HG03045 (cell line): ENCODE measurements around the gene SNRPA1.
"Not testable (repeated sequence)": the region's sequence is repeated elsewhere in the genome, so short reads cannot be mapped to it uniquely, and the experiment has no call there.

Experiments used
- ATAC-seq: cut with Tn5 transposase; IDR thresholded peaks from one replicate; pipeline ENCODE4 v1.9.1; 2021; ENCODE audit warnings: mild to moderate bottlenecking, moderate library complexity; ENCODE audit not compliant: unreplicated experiment

Gene SNRPA1

GRCh38 chr15:101296418-101297405 is 1.7 kb upstream of the SNRPA1 start:
- ATAC-seq: no peak

DNA sequence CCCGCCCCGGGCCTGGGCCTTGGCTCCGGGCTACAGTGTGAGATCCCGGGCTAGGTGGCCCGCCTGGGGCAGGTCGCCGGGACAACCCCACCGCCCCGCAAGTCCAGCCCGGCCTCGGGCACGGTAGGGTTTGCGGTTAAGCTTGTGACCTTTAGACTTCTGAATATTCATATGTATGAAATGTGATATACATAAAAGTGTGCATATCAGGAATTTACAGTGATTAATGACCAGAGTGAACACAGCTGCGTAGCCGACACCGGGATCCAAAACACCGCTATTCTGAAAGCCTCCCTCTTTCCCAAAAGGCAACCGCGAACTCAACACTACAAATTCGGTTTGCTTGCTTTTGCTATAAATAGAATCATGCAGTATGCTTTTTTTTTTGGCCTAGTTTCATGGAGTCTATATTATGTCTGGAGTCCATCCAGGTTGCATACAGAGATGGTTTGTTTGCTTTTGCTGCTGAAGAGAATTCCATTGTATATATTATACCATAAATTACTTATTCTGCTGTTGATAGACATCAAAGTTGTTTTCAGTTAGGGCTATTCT is 636 bp upstream of the SNRPA1 start:
- ATAC-seq: no peak

- ATAC-seq: no peak
These were observed 1.9 kb downstream of the SNRPA1 start for GRCh38 chr15:101293122-101293521.

DNA sequence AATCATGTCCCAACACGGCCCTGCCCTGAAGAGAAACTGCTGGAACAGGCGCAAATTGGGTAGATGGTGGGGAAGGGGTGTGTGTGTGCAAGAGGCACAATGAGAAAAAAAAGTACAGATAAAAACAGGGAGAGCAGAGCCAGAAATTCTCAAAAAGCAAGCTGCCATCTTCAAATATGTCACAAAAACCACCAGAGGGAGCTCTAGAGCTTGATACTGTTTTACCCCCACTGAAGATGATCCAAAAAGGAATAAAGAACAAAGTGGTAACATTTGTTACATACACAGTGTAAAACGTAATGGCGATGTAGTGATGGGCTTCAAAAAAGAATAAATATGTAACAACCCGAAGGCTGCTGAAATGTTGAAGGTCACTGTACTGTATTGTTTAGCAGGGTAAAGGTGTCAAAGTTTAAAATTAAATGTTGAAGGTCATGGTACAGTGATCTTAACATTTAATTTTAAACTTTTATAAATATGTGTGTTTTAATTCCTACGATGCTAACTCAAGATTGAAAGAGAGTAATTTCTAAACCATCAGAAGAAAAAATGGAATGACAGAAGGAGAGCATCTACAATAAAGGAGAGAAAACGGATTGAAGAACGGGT is 6.0 kb downstream of the SNRPA1 start:
- no peak for ATAC-seq

- ATAC-seq: not testable (repeated sequence)
These were observed 7.7 kb downstream of the SNRPA1 start for GRCh38 chr15:101287342-101287741.

DNA sequence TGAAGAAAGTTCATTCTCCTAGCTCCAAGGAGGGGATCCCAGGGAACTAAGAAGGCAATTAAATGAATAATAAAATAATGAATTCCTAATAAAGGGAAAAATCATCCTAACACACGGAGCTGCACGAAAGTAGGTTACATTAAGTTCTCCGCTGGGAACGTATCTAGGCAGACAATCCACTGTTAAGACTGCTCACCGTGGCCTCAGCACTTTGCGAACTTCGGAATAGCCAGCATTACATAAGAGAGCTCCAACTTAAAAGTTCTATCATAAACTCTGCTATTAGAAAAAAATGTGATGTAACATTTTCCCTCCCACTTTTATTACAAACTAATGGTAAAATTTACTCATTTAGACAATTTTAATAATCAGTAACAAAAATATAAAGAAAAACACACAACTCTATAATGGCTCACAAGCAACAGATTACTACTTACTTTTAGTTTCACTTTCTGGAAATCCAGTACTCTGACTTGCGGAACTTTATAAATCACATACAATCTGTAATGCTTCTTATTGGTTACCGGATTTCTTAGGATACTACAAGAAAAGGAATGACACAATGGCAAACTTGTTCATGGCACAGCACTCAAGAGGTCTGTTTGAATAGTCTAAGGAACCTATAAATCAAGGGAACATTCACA is 8.5 kb downstream of the SNRPA1 start:
- ATAC-seq: no peak

DNA sequence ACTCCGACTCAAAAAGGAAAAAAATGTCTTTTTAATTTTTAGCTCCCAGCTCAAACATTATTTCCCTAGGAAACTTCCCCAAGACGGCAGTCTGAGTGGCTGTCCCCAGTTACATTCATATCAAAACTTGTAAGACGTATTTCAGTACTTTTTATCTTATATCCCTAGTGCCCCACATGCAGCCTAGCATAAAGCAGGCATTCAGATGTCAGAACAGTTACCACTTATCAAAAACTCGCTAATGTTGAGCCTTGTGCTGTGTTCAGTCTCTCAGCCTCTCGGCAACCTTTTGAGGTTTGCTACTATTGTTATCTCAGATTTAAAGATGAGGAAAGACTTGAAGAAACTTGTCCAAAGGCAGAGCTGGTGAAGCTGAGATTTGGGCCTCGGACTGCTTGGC is 11.1 kb downstream of the SNRPA1 start:
- no peak for ATAC-seq

DNA sequence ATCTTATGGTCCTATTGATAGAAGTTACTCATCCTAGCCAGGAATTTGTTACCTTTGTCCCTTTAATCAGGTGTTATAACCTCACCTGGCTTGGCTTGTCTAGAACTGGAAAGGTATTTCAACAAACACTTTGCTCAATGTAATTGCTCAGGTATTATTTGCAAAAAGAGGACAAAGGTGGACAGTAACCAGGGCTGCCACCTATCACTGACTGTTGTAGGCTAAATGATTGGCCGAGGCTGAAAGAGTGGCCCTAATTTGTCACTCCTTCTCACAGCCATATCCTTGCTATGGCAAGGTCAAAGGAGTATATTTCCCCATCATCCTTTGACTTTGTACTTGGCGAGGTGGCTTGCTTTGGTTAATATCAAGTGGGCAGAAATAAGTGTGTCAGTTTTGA is 15.0 kb downstream of the SNRPA1 start:
- no peak for ATAC-seq

GRCh38 chr15:101277943-101278564 is 17.0 kb downstream of the SNRPA1 start:
- no peak for ATAC-seq

DNA sequence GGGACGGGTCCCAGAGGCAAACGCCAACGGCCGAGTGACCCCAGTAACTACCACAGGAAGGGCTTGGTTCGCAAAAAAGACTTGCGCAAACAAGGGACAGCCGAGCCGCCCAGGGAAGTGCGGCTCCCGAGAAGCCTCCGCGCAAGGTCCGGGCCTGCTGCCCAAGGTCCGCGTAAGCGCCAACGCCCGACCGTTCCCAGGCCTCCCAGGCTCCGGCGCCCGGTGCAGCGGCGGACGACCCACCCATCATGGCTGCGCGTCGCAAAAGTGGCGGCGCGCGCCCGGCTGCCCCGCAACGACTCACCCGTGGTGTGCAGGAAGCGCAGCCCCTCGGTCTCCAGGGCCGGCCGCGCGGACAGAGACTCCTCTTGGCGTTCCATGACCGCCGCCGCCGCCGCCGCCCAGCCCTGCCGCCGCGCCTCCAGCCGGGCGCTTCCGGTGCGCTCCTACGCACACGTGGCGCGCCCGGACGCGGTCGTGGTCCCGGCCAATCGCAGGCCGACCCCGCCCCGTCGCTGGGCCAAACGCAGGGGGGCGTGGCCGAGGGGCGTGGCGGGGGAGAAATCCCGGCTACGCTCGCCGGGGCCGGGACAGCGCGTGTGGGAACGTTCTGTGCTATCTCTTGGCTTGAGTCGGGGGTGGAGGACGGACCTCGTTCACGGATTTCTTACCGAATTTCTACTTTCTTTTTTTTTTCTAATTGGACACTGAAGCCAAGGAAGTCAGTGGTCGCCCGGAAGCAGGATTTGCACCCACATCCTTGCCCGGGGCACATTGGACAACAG is 17.8 kb downstream of the SNRPA1 start, which contains the start of gene SELENOS:
Gene SELENOS (minus strand): TSS at position 448 of the 785 bp plus-strand sequence. CDS start 68 bp downstream, at position 380.
- peak; percentile 86 for ATAC-seq

DNA sequence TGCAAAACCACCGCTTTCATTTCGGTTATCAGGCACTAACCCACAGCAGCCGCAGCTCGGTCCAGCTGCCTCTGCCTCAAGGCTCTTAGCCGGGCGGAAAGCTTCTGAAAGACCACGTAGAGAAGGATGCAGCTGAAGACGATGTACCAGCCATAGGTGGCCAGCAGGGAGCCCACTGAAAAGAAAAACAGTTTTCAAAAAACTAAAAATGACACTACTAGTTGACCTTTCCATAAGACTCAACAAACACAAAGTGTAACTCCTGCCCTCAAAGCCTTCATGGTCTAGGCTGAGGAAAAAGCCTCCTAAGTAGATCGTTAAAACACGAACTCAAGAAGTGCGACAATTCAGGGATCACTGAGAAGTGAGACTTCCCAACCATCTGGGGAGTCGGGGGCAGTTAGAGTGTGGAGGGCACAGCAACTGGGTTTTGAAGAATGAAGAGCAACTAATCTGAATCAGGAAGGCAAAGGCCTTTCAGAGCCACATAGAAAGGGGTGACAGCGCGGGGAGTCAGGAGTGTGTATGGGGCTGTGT is 18.5 kb downstream of the SNRPA1 start:
- peak; percentile 32 for ATAC-seq

DNA sequence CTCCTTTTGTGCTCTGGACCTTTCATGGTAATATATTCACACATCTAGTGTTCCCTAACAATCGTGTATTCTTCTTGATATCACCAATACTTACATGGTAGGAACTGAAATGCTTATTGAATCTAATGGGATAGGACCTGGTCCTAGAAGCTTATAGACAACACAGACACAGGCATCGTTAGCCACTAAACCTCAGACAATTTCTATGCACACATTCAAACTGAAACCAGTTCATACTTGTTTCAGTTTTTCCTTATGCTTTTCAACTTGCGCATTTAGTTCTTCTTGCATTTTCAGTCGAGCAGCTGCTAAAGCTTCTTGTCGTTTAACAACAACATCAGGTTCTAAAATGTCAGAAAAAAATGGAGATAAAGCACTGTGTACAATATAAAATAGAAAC is 20.0 kb downstream of the SNRPA1 start:
- ATAC-seq: peak; percentile 33

DNA sequence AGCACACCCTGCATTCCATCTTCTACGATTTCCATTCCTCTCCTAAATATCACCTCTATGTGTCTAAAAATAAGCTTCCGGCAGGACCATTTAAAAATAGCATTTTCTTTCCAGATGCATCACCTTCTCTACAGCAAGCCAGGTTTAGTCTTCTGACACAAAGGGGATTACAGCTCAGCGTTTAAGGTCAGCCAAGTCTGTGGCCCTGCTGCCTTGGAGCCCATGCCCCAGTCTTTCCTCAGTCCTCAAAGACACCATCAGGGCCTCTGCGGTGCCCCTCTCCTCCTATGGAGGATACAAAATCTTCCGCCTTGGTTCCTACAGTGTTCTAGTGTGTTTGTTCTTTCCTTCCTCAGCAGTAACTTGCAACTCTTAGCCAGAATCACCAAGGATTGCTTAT is 21.5 kb downstream of the SNRPA1 start:
- no peak for ATAC-seq

GRCh38 chr15:101272584-101272983 is 22.5 kb downstream of the SNRPA1 start:
- no peak for ATAC-seq

- no peak for ATAC-seq
These were observed 25.4 kb downstream of the SNRPA1 start for GRCh38 chr15:101269479-101270223.

DNA sequence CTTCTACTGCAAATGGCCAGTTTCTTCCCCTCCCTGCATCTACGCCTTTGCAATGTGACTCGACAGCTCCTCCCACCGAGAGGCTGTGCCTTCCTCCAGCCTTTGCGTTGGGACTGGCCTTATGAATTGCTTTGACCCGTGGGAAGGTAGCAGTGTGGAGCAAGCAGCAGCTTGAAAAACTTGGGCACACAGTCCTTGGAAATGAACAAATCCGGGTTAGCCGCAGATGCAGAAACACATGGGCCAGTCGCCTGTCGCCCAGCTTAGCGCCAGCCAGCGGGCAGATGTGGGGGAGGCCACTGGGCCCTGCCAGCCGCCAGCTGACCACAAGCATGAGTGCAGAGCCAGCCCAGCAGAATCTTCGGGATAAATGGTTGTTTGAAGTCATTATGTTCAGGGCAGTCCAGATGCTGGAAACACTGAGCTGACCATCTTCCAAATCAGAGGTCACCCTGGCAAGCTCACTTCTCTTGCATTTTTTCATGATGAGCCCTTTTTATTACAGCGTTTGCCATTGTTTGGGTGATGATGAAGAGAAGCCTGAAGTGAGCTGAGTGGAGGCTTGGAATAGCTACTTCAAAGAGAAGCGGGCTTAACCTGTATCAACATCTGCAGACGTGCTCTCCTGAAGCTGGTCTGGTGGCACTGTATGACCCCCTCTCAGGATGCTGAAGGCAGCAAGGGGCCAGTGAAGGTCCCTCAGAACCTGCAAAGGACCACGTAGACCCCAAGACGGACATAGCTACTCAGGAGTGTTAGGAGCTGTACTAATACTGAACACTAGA is 27.5 kb downstream of the SNRPA1 start:
- no peak for ATAC-seq

- no peak for ATAC-seq
These were observed 28.3 kb downstream of the SNRPA1 start for GRCh38 chr15:101266787-101267186.

DNA sequence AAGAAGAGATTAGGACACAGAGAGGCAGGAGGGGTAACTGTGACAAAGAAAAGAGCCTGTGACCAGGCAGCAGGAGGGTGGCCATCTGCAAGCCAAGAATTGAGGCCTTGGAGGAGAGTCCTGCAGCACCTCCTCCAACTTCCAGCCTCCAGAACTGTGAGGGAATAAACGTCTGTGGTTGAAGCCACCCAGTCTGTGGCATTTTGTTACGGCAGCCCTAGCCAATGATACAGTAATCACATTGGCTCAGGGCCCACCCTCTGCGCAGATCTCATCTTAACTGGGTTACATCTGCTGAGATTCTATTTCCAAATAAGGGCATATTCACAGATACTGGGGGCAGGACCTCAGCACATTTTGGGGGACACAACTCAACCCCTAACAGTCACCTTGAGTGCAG is 29.0 kb downstream of the SNRPA1 start:
- ATAC-seq: no peak
